Mucosa of descending colon (tissue), 3 donors: ENCODE measurements around the gene GALNS. TPM values are rescaled to one million over a fixed set of nuclear protein-coding genes. Genes with fewer than 3 reads are reported as not detected.

Source experiments
- ATAC-seq: fragments of 200-7000 bp; cut with Tn5 transposase; one replicate; pipeline ENCODE4 v1.9.1; 2020; ENCODE audit warnings: mild to moderate bottlenecking, moderate library complexity
- DNase-seq, 3 donors: peaks; one replicate each; pipeline ENCODE4 v3.0.0-alpha.2; 2020
- H3K36me3 ChIP-seq: fragments of 200-600 bp; one replicate; pipeline ENCODE4 v1.8.0; 2021; ENCODE audit warnings: low read depth, mild to moderate bottlenecking
- H3K4me1 ChIP-seq: fragments of 200-600 bp; one replicate; pipeline ENCODE4 v1.8.0; 2021; ENCODE audit warnings: low read depth, mild to moderate bottlenecking
- H3K4me3 ChIP-seq: fragments of 200-600 bp; one replicate; pipeline ENCODE4 v1.8.0; 2021; ENCODE audit warnings: mild to moderate bottlenecking
- H3K9me3 ChIP-seq: fragments of 200-600 bp; one replicate; pipeline ENCODE4 v1.8.0; 2021; ENCODE audit warnings: mild to moderate bottlenecking
- CTCF ChIP-seq: fragments of 200-600 bp; IDR thresholded peaks from one replicate; pipeline ENCODE4 v1.8.0; 2022; ENCODE audit warnings: antibody characterized with exemption, mild to moderate bottlenecking
- intact Hi-C, 2 donors: fragments of 100-400 bp; cut with DNase I in 1 of 2; cut with micrococcal nuclease in 1 of 2; formaldehyde crosslinking; loops; one replicate each; pipeline versions ENCODE4 v1.11.0 to v1.11.1; 2022; cut with DNase I, micrococcal nuclease
- total RNA-seq, 3 donors: library from RNA; stranded (reverse); fragmentation: NEBNext Ultra II Directional in 2 of 3; extraction: Animal tissue kit (Norgen Biotek cat#: 25700) in 2 of 3; gene quantifications; one replicate each; pipeline versions ENCODE4 v1.2.1 to v1.2.4, GENCODE V29; 2021 to 2023
- donor health status: DM: no; HTN: no; CAD: no; lungs with moderate emphysema.
- donor health status: DM: no; HTN: no; CAD: no.
- donor health status: DM: no; HTN: yes; CAD: no.

GALNS gene
- total RNA-seq, 3 donors from 2014 or later: 37.4 to 65.3 (median 44.0) TPM

- Histone ChIP-seq H3K36me3 (no peaks in the 10 kb centered on the region), H3K4me1 (peaks cover 2% of the 10 kb centered on the region), H3K9me3 (no peaks in the 10 kb centered on the region), H3K4me3 (no peak overlapping the region)
- no peak for DNase-seq
- no peak for TF ChIP-seq CTCF
- no peak for ATAC-seq
- intact Hi-C loops: no loop called here
Measured at GRCh38 chr16:88848557-88848956, 8.2 kb downstream of the GALNS start.

- intact Hi-C loops: no loop called here
- no peak for TF ChIP-seq CTCF
Measured at GRCh38 chr16:88847654-88848053, 9.1 kb downstream of the GALNS start.

GRCh38 chr16:88846088-88846487 lies 10.7 kb downstream of the GALNS start:
- no peak for TF ChIP-seq CTCF
- H3K4me1 ChIP-seq: no peaks in the 10 kb centered on the region
- no peaks in the 10 kb centered on the region for H3K9me3 ChIP-seq
- DNase-seq: peak in 1 of 3 donors; percentile 44
- no peaks in the 10 kb centered on the region for H3K36me3 ChIP-seq
- ATAC-seq: no peak
- intact Hi-C loops: no loop called here
- H3K4me3 ChIP-seq: no peak overlapping the region

More at GRCh38 chr16:88847654-88848053, 9.1 kb downstream of the GALNS start:
- Histone ChIP-seq H3K4me1 (no peaks in the 10 kb centered on the region), H3K36me3 (no peaks in the 10 kb centered on the region), H3K4me3 (no peak overlapping the region), H3K9me3 (no peaks in the 10 kb centered on the region)
- DNase-seq: no peak
- ATAC-seq: no peak

- no peak for DNase-seq
- intact Hi-C loops: no loop called here
- TF ChIP-seq CTCF: no peak
- Histone ChIP-seq H3K4me3 (no peak overlapping the region), H3K36me3 (no peaks in the 10 kb centered on the region), H3K9me3 (no peaks in the 10 kb centered on the region), H3K4me1 (no peaks in the 10 kb centered on the region)
- ATAC-seq: no peak
Measured at GRCh38 chr16:88844419-88845036, 12.2 kb downstream of the GALNS start.

- Histone ChIP-seq H3K9me3 (no peaks in the 10 kb centered on the region), H3K36me3 (no peaks in the 10 kb centered on the region), H3K4me1 (no peaks in the 10 kb centered on the region), H3K4me3 (no peak overlapping the region)
- DNase-seq (no peak), ATAC-seq (no peak)
- intact Hi-C loops: no loop called here
- no peak for TF ChIP-seq CTCF
Measured at GRCh38 chr16:88843256-88843655, 13.5 kb downstream of the GALNS start.

- intact Hi-C loops: no loop called here
- no peaks in the 10 kb centered on the region for H3K4me1 ChIP-seq
- no peak overlapping the region for H3K4me3 ChIP-seq
- H3K9me3 ChIP-seq: no peaks in the 10 kb centered on the region
- ATAC-seq (no peak), DNase-seq (no peak)
- no peak for TF ChIP-seq CTCF
- no peaks in the 10 kb centered on the region for H3K36me3 ChIP-seq
Measured at GRCh38 chr16:88842806-88843205, 13.9 kb downstream of the GALNS start.
